Lung (tissue), 12 donors: ENCODE results near the gene TBC1D4. TPM values are rescaled to one million over a fixed set of nuclear protein-coding genes. Genes with fewer than 3 reads are reported as not detected.

Experiments used
- ATAC-seq: fragments of 200-7000 bp; cut with Tn5 transposase; one replicate; pipeline ENCODE4 v1.9.1; 2020; ENCODE audit warnings: moderate number of reproducible peaks; ENCODE audit not compliant: insufficient read depth, low FRiP score
- DNase-seq, 3 donors: peaks; one replicate each; pipeline ENCODE4 v3.0.0-alpha.2; 2013 to 2017
- H3K27ac ChIP-seq, 2 donors: one replicate each; pipeline ENCODE4 v1.5.1; 2013; ENCODE audit warnings: mild to moderate bottlenecking in 2 of 2, moderate library complexity in 2 of 2, control low read depth in 1 of 2, inconsistent platforms in 1 of 2, low read depth in 1 of 2, low read length in 1 of 2
- H3K27me3 ChIP-seq, 3 donors: one replicate each; pipeline ENCODE4 v1.5.1; 2013; ENCODE audit warnings: low read length in 2 of 3; ENCODE audit not compliant: control insufficient read depth in 3 of 3, insufficient read depth in 3 of 3
- H3K36me3 ChIP-seq, 4 donors: one replicate each; pipeline ENCODE4 v1.5.1; 2013; ENCODE audit warnings: low read length in 4 of 4, mild to moderate bottlenecking in 1 of 4, moderate library complexity in 1 of 4; ENCODE audit not compliant: control insufficient read depth in 4 of 4, insufficient read depth in 4 of 4
- H3K4me1 ChIP-seq, 5 donors: one replicate each; pipeline ENCODE4 v1.5.1; 2013; ENCODE audit warnings: low read length in 5 of 5, mild to moderate bottlenecking in 2 of 5, moderate library complexity in 1 of 5; ENCODE audit not compliant: control insufficient read depth in 5 of 5, insufficient read depth in 5 of 5
- H3K4me3 ChIP-seq: one replicate; pipeline ENCODE4 v1.5.1; 2013; ENCODE audit warnings: mild to moderate bottlenecking, control low read depth, moderate library complexity
- H3K9ac ChIP-seq, 2 donors: one replicate each; pipeline ENCODE4 v1.5.1; 2013; ENCODE audit warnings: low read length in 2 of 2, control low read depth in 1 of 2; ENCODE audit not compliant: insufficient read depth in 1 of 2
- H3K9me3 ChIP-seq, 4 donors: one replicate each; pipeline ENCODE4 v1.5.1; 2013; ENCODE audit warnings: low read length in 3 of 4, mild to moderate bottlenecking in 1 of 4, moderate library complexity in 1 of 4; ENCODE audit not compliant: control insufficient read depth in 4 of 4, insufficient read depth in 3 of 4
- CTCF ChIP-seq: IDR thresholded peaks from 2 replicates; pipeline ENCODE4 v1.5.1; 2012; ENCODE audit warnings: mild to moderate bottlenecking; ENCODE audit errors: control extremely low read depth, extremely low read depth
- WGBS, 2 donors: extraction: QIAGEN DNeasy Blood & Tissue Kit; methylation state at CpG; one replicate each; pipeline ENCODE4 v1.1.7; 2013; 5-methylcytosine and 5-hydroxymethylcytosine counted together
- polyA plus RNA-seq, 2 donors: library from polyadenylated mRNA; stranded (reverse); fragments of 200-250 nt; gene quantifications; one replicate each; pipeline ENCODE4 v1.2.1, GENCODE V29; 2013
- total RNA-seq, 2 donors: library from RNA; depleted of rRNA in 1 of 2; stranded (reverse); fragments of >200 nt in 1 of 2; gene quantifications; one replicate each; pipeline ENCODE4 v1.2.1, GENCODE V29; 2014 to 2021
- donor health status: control.
- donor health status: control.
- donor health status: Bipolar disorder and iron deficiency.
- donor health status: healthy.
- donor health status: DM: yes; HTN: yes; CAD: no.

TBC1D4 gene
- total and polyA plus RNA-seq, 4 donors = 4.3 to 26.4 (median 14.0) TPM

GRCh38 chr13:75236774-75237173 lies 245.2 kb downstream of the TBC1D4 start:
- H3K9ac ChIP-seq = no peak overlapping the region
- TF ChIP-seq CTCF = no peak
- 91 to 95% methylated on average over 3 of the region's 3 CpGs for WGBS, 2 donors
- no peaks in the 10 kb centered on the region for H3K36me3 ChIP-seq
- no peaks in the 10 kb centered on the region for H3K4me1 ChIP-seq
- no peak overlapping the region for H3K27ac ChIP-seq
- DNase-seq (no peak), ATAC-seq (no peak)
- H3K4me3 ChIP-seq = no peak overlapping the region
- H3K9me3 ChIP-seq = peaks cover 0 to 4% (median 1%) of the 10 kb centered on the region in 4 donors
- H3K27me3 ChIP-seq = no peaks in the 10 kb centered on the region

Other genes with a start within 250 kb of the TBC1D4 start
- gene COMMD6, start 55.7 kb upstream of the TBC1D4 start, total RNA-seq = 10 to 100 TPM; 61.0 to 92.4 TPM
- 100 to 1,000 TPM in 1 of 2 donors, 10 to 100 TPM in 1; 67.4 to 167 TPM for gene COMMD6, start 55.7 kb upstream of the TBC1D4 start, polyA plus RNA-seq
- gene UCHL3, start 67.6 kb upstream of the TBC1D4 start, total RNA-seq = 10 to 100 TPM; 10.3 to 20.6 TPM
- 10 to 100 TPM; 37.3 to 38.3 TPM for gene UCHL3, start 67.6 kb upstream of the TBC1D4 start, polyA plus RNA-seq
- gene LMO7, start 154.2 kb upstream of the TBC1D4 start, total RNA-seq = 100 to 1,000 TPM; 293 to 679 TPM
- 100 to 1,000 TPM in 1 of 2 donors, 10 to 100 TPM in 1; 75.9 to 135 TPM for gene LMO7, start 154.2 kb upstream of the TBC1D4 start, polyA plus RNA-seq